HG03469 (cell line): Measurements from ENCODE around the gene MBNL1.

ENCODE experiments used
- ATAC-seq: cut with Tn5 transposase; IDR thresholded peaks from one replicate; pipeline ENCODE4 v1.9.1; 2021; ENCODE audit warnings: mild to moderate bottlenecking, moderate library complexity, moderate number of reproducible peaks; ENCODE audit not compliant: unreplicated experiment

MBNL1 gene

GRCh38 chr3:152271501-152272236, 2.9 kb downstream of the MBNL1 start:
- no peak for ATAC-seq

GRCh38 chr3:152272771-152273242, 4.1 kb downstream of the MBNL1 start:
- no peak for ATAC-seq

GRCh38 chr3:152276681-152277080, 8.0 kb downstream of the MBNL1 start:
- no peak for ATAC-seq

- no peak for ATAC-seq
Measured at GRCh38 chr3:152277198-152277597, 8.5 kb downstream of the MBNL1 start.

GRCh38 chr3:152278756-152279427, 10.2 kb downstream of the MBNL1 start:
- no peak for ATAC-seq

- ATAC-seq = no peak
Measured at GRCh38 chr3:152279479-152279878, 10.8 kb downstream of the MBNL1 start.

GRCh38 chr3:152280539-152280938, 11.8 kb downstream of the MBNL1 start:
- ATAC-seq = no peak

- peak; percentile 77 for ATAC-seq
Measured at GRCh38 chr3:152281133-152281713, 12.5 kb downstream of the MBNL1 start.

- no peak for ATAC-seq
Measured at GRCh38 chr3:152282813-152283212, 14.1 kb downstream of the MBNL1 start.

GRCh38 chr3:152283492-152284381, 15.0 kb downstream of the MBNL1 start:
- no peak for ATAC-seq

GRCh38 chr3:152284906-152285305, 16.2 kb downstream of the MBNL1 start:
- no peak for ATAC-seq

- no peak for ATAC-seq
Measured at GRCh38 chr3:152285509-152285908, 16.8 kb downstream of the MBNL1 start.

- no peak for ATAC-seq
Measured at GRCh38 chr3:152287898-152288576, 19.3 kb downstream of the MBNL1 start.

- no peak for ATAC-seq
Measured at GRCh38 chr3:152288681-152289080, 20.0 kb downstream of the MBNL1 start.

- no peak for ATAC-seq
Measured at GRCh38 chr3:152289708-152290107, 21.0 kb downstream of the MBNL1 start.

GRCh38 chr3:152290374-152290773, 21.6 kb downstream of the MBNL1 start:
- no peak for ATAC-seq

- no peak for ATAC-seq
Measured at GRCh38 chr3:152291238-152291637, 22.5 kb downstream of the MBNL1 start.

- no peak for ATAC-seq
Measured at GRCh38 chr3:152291649-152292066, 22.9 kb downstream of the MBNL1 start.

GRCh38 chr3:152292366-152292765, 23.6 kb downstream of the MBNL1 start:
- ATAC-seq = no peak

- ATAC-seq = no peak
Measured at GRCh38 chr3:152293347-152294006, 24.7 kb downstream of the MBNL1 start.
